Neural cell (in vitro differentiated cells): Measurements from ENCODE around the gene TEX47. TPM values are rescaled to one million over a fixed set of nuclear protein-coding genes. Genes with fewer than 3 reads are reported as not detected.

Experiments used
- H2AFZ ChIP-seq: fragments of 200-600, 300-800 bp; sonication (generic), shearing (Covaris generic); 2 replicates; pipeline ENCODE4 v1.6.0; 2014; ENCODE audit warnings: low read depth, mild to moderate bottlenecking, antibody characterized with exemption, low read length, moderate library complexity
- H3F3A ChIP-seq: fragments of 200-600 bp; shearing (Covaris generic); 2 replicates; pipeline ENCODE4 v1.6.1; 2016; ENCODE audit warnings: mild to moderate bottlenecking, moderate library complexity, mixed read lengths, antibody characterized with exemption, low read length; ENCODE audit not compliant: insufficient read depth, poor library complexity, severe bottlenecking
- H3K27ac ChIP-seq: fragments of 200-600, 300-800 bp; sonication (generic), shearing (Covaris generic); 2 replicates; pipeline ENCODE4 v1.5.1; 2014; ENCODE audit warnings: mild to moderate bottlenecking, low read length, moderate library complexity
- H3K27me3 ChIP-seq: fragments of 300-800, 200-600 bp; sonication (generic), shearing (Covaris generic); 2 replicates; pipeline ENCODE4 v1.6.0; 2014; ENCODE audit warnings: mild to moderate bottlenecking, low read depth, low read length, moderate library complexity; ENCODE audit not compliant: insufficient read depth
- H3K36me3 ChIP-seq: fragments of 300-800, 200-600 bp; sonication (generic), shearing (Covaris generic); 2 replicates; pipeline ENCODE4 v1.5.1; 2014; ENCODE audit warnings: mild to moderate bottlenecking, antibody characterized with exemption, low read length, moderate library complexity; ENCODE audit not compliant: insufficient read depth
- H3K4me2 ChIP-seq: fragments of 300-800, 200-600 bp; sonication (generic), shearing (Covaris generic); 2 replicates; pipeline ENCODE4 v1.6.0; 2014; ENCODE audit warnings: mild to moderate bottlenecking, low read length
- H3K4me3 ChIP-seq: fragments of 300-800, 200-600 bp; sonication (generic), shearing (Covaris generic); 2 replicates; pipeline ENCODE4 v1.5.1; 2014; ENCODE audit warnings: mild to moderate bottlenecking, low read length, moderate library complexity
- H3K79me2 ChIP-seq: fragments of 200-600 bp; shearing (Covaris generic); replicated peaks from 2 replicates; pipeline ENCODE4 v1.6.0; 2014; ENCODE audit warnings: mild to moderate bottlenecking, low read length, moderate library complexity; ENCODE audit not compliant: insufficient read depth
- H3K9ac ChIP-seq: fragments of 300-800, 200-600 bp; sonication (generic), shearing (Covaris generic); 2 replicates; pipeline ENCODE4 v1.6.1; 2016; ENCODE audit warnings: mild to moderate bottlenecking, low read length, mixed read lengths
- H3K9me2 ChIP-seq: fragments of 200-600 bp; shearing (Covaris generic); 2 replicates; pipeline ENCODE4 v1.6.1; 2016; ENCODE audit warnings: mild to moderate bottlenecking, low read length, mixed read lengths; ENCODE audit not compliant: insufficient read depth
- H3K9me3 ChIP-seq: fragments of 200-600, 300-800 bp; sonication (generic), shearing (Covaris generic); 2 replicates; pipeline ENCODE4 v1.6.1; 2016; ENCODE audit warnings: mild to moderate bottlenecking, mixed run types, low read length, moderate library complexity, mixed read lengths
- H4K20me1 ChIP-seq: fragments of 200-600 bp; shearing (Covaris generic); 2 replicates; pipeline ENCODE4 v1.6.1; 2016; ENCODE audit warnings: mild to moderate bottlenecking, mixed run types; ENCODE audit not compliant: insufficient read depth
- EP300 ChIP-seq: fragments of 450-650 bp; conservative IDR thresholded peaks from 2 replicates; pipeline ENCODE4 v1.6.1; 2014; ENCODE audit warnings: antibody characterized with exemption, mild to moderate bottlenecking, moderate library complexity; ENCODE audit not compliant: poor library complexity, severe bottlenecking
- EZH2 ChIP-seq: fragments of 200-600, 300-800 bp; shearing (Covaris generic), sonication (generic); IDR thresholded peaks from 2 replicates; pipeline ENCODE4 v1.6.1; 2014; ENCODE audit warnings: antibody characterized with exemption, low read length, borderline replicate concordance, mild to moderate bottlenecking; ENCODE audit not compliant: insufficient read depth, poor library complexity, severe bottlenecking
- MXI1 ChIP-seq: fragments of 450-650 bp; conservative IDR thresholded peaks from 2 replicates; pipeline ENCODE4 v1.6.1; 2014; ENCODE audit warnings: antibody characterized with exemption, mild to moderate bottlenecking; ENCODE audit not compliant: poor library complexity, severe bottlenecking
- POLR2AphosphoS5 ChIP-seq: IDR thresholded peaks from 2 replicates; pipeline ENCODE4 v1.6.1; 2012
- RAD21 ChIP-seq: fragments of 450-650 bp; conservative IDR thresholded peaks from 2 replicates; pipeline ENCODE4 v1.6.1; 2014; ENCODE audit warnings: antibody characterized with exemption, mild to moderate bottlenecking, moderate library complexity
- SMC3 ChIP-seq: fragments of 450-650 bp; conservative IDR thresholded peaks from 2 replicates; pipeline ENCODE4 v1.6.1; 2014; ENCODE audit warnings: antibody characterized with exemption, mild to moderate bottlenecking, moderate library complexity; ENCODE audit not compliant: poor library complexity
- TAF1 ChIP-seq: IDR thresholded peaks from 2 replicates; pipeline ENCODE4 v1.6.1; 2012; ENCODE audit warnings: low read depth
- polyA plus RNA-seq: library from polyadenylated mRNA; depleted of rRNA; stranded (reverse); fragments of >200 nt; gene quantifications from 2 replicates; pipeline ENCODE4 v1.2.3, GENCODE V29; 2014
- TF ChIP-seq, protein P1 (sequence below): IDR thresholded peaks from 2 replicates; pipeline ENCODE4 v1.6.1; 2012; ENCODE audit warnings: borderline replicate concordance
- TF ChIP-seq, protein P2 (sequence below): fragments of 450-650 bp; IDR thresholded peaks from 2 replicates; pipeline ENCODE4 v1.5.1; 2014; ENCODE audit warnings: antibody characterized with exemption, mild to moderate bottlenecking, moderate library complexity; ENCODE audit not compliant: poor library complexity, severe bottlenecking

Gene TEX47
- polyA plus RNA-seq, 1 donor from 2014 or later, result not detected

DNA sequence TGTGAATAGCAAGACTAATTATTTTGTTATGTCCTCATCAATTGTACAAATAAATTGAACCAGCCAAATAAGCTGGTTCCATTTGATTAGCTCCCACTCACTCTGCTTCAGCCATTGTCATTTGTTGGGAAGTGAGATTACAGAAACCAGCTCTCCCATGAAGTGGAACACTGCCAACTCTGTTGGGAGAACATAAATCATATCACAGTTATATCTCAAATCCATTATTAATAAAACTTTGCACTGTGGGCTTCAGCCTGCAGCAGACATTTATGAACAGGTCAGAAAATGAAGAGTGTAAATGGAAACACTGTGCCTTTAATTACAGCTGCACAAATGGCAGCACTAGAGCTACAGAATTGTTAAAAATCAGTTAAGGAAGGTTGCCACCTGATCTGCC, 46.7 kb upstream of the TEX47 start:
- H4K20me1 ChIP-seq, result no peaks in the 10 kb centered on the region
- H3F3A ChIP-seq, result no peaks in the 10 kb centered on the region
- H3K27ac ChIP-seq, result no peak overlapping the region
- no peaks in the 10 kb centered on the region for H3K27me3 ChIP-seq
- TF ChIP-seq RAD21 (no peak), SMC3 (no peak), MXI1 (no peak), TAF1 (no peak), EP300 (no peak), EZH2 (no peak), POLR2AphosphoS5 (no peak)
- TF ChIP-seq, protein P1, sequence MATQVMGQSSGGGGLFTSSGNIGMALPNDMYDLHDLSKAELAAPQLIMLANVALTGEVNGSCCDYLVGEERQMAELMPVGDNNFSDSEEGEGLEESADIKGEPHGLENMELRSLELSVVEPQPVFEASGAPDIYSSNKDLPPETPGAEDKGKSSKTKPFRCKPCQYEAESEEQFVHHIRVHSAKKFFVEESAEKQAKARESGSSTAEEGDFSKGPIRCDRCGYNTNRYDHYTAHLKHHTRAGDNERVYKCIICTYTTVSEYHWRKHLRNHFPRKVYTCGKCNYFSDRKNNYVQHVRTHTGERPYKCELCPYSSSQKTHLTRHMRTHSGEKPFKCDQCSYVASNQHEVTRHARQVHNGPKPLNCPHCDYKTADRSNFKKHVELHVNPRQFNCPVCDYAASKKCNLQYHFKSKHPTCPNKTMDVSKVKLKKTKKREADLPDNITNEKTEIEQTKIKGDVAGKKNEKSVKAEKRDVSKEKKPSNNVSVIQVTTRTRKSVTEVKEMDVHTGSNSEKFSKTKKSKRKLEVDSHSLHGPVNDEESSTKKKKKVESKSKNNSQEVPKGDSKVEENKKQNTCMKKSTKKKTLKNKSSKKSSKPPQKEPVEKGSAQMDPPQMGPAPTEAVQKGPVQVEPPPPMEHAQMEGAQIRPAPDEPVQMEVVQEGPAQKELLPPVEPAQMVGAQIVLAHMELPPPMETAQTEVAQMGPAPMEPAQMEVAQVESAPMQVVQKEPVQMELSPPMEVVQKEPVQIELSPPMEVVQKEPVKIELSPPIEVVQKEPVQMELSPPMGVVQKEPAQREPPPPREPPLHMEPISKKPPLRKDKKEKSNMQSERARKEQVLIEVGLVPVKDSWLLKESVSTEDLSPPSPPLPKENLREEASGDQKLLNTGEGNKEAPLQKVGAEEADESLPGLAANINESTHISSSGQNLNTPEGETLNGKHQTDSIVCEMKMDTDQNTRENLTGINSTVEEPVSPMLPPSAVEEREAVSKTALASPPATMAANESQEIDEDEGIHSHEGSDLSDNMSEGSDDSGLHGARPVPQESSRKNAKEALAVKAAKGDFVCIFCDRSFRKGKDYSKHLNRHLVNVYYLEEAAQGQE, result no peak
- TF ChIP-seq, protein P2, sequence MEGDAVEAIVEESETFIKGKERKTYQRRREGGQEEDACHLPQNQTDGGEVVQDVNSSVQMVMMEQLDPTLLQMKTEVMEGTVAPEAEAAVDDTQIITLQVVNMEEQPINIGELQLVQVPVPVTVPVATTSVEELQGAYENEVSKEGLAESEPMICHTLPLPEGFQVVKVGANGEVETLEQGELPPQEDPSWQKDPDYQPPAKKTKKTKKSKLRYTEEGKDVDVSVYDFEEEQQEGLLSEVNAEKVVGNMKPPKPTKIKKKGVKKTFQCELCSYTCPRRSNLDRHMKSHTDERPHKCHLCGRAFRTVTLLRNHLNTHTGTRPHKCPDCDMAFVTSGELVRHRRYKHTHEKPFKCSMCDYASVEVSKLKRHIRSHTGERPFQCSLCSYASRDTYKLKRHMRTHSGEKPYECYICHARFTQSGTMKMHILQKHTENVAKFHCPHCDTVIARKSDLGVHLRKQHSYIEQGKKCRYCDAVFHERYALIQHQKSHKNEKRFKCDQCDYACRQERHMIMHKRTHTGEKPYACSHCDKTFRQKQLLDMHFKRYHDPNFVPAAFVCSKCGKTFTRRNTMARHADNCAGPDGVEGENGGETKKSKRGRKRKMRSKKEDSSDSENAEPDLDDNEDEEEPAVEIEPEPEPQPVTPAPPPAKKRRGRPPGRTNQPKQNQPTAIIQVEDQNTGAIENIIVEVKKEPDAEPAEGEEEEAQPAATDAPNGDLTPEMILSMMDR, result no peak
- no peak overlapping the region for H2AFZ ChIP-seq
- no peaks in the 10 kb centered on the region for H3K79me2 ChIP-seq
- no peak overlapping the region for H3K4me3 ChIP-seq
- H3K36me3 ChIP-seq, result no peaks in the 10 kb centered on the region
- H3K4me2 ChIP-seq, result no peak overlapping the region
- no peaks in the 10 kb centered on the region for H3K9me2 ChIP-seq
- no peaks in the 10 kb centered on the region for H3K9me3 ChIP-seq
- no peak overlapping the region for H3K9ac ChIP-seq

DNA sequence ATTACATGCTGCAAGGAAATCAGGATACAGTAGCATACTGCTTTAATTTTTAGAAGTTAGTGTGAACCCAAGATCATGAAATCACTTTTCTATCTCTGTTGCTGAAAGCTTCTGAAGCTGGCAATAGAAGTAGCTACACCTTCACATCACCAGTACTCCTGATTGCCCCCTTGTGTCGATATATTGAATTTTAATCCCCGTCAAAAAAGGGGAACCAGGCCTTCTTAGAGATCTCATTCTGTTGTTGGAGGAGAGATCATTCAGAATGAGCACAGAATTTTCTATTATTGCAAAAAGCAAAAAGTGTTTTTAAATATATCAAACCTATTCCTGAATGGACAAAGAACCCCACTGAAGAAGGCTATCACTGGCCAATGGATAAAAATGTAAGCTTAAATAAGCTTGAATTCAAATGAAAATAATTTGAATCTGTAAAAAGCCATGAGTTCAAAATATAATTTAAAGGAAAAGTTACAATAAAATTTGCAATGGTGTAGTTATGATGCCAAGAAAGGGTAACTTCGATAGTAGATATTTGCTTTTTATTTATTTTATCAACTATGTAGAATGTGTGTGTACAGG, 39.7 kb upstream of the TEX47 start:
- no peak overlapping the region for H3K27ac ChIP-seq
- H3F3A ChIP-seq, result no peaks in the 10 kb centered on the region
- no peak overlapping the region for H3K9ac ChIP-seq
- H4K20me1 ChIP-seq, result no peaks in the 10 kb centered on the region
- TF ChIP-seq TAF1 (no peak), POLR2AphosphoS5 (no peak), MXI1 (no peak), EP300 (no peak), EZH2 (no peak), SMC3 (peak; percentile 50)
- TF ChIP-seq, protein P2, result peak; percentile 44
- TF ChIP-seq, protein P1, result no peak
- H2AFZ ChIP-seq, result no peak overlapping the region
- H3K4me2 ChIP-seq, result no peak overlapping the region
- H3K9me2 ChIP-seq, result no peaks in the 10 kb centered on the region
- H3K9me3 ChIP-seq, result no peaks in the 10 kb centered on the region
- no peaks in the 10 kb centered on the region for H3K79me2 ChIP-seq
- no peaks in the 10 kb centered on the region for H3K36me3 ChIP-seq
- H3K4me3 ChIP-seq, result no peak overlapping the region
- H3K27me3 ChIP-seq, result no peaks in the 10 kb centered on the region
